Measurements from ENCODE around the gene RBAK.

DNA sequence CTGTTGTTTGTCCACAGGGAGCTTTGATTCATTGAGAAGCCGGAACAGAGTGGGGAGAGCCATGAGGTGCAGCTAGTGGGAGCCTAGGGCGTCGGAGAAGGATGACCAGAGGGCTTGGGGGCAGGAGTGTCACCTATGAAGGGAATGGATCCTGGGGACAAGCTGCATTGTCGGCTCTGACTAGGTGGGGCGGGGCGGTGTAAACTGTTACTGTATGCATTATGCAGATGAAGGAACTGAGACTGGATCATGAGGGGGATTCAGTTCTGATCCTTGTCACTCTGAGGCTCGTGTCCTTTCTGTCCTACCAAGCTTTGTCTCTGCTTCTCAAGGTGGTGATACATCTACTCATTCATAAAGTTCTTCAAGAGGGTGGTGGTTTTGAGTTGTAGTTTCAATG, 46.8 kb upstream of the RBAK start:
- no peak for TF ChIP-seq EZH2phosphoT487 (IDR thresholded peaks at IDR 0.05; ENCODE audit: borderline replicate concordance, low read depth, low read length)
- no peak for TF ChIP-seq CTCF (conservative IDR thresholded peaks at IDR 0.05; ENCODE audit: low read length)

Data from OCI-LY7 (cell line).